Esophagus muscularis mucosa (tissue), 4 donors: ENCODE results near the gene B3GNT5.

ENCODE experiments used
- CTCF ChIP-seq, 3 experiments: fragments of 200-600 bp in 2 of 3; fragments of 450-650 bp in 1 of 3; sonication (generic) in 2 of 3; IDR thresholded peaks; one replicate each; pipeline ENCODE4 v1.5.1; 2017 to 2019; ENCODE audit warnings: antibody characterized with exemption in 3 of 3, mild to moderate bottlenecking in 2 of 3, moderate library complexity in 1 of 3
- EP300 ChIP-seq: sonication (generic); formaldehyde crosslinking; IDR thresholded peaks from one replicate; pipeline ENCODE4 v1.6.1; 2017; ENCODE audit warnings: antibody characterized with exemption
- POLR2A ChIP-seq: fragments of 450-650 bp; IDR thresholded peaks from one replicate; pipeline ENCODE4 v1.6.1; 2017; ENCODE audit warnings: antibody characterized with exemption, moderate library complexity, mild to moderate bottlenecking, low read depth

GRCh38 chr3:183208260-183208659, 44.8 kb upstream of the B3GNT5 start:
- TF ChIP-seq CTCF (IDR thresholded peaks at IDR 0.05) (no peak), POLR2A (no peak), EP300 (no peak)
